GM23248 (cell line): Measurements from ENCODE around the gene AFDN. TPM values are rescaled to one million over a fixed set of nuclear protein-coding genes. Genes with fewer than 3 reads are reported as not detected.

Experiments
- DNase-seq: peaks from one replicate; pipeline ENCODE4 v3.0.0-alpha.2; 2015
- H2AFZ ChIP-seq: fragments of 200-600 bp; sonication (generic); 2 replicates; pipeline ENCODE4 v1.6.1; 2016; ENCODE audit warnings: antibody characterized with exemption
- H3F3A ChIP-seq: fragments of 200-600 bp; sonication (generic); 2 replicates; pipeline ENCODE4 v1.6.1; 2016; ENCODE audit warnings: mild to moderate bottlenecking, antibody characterized with exemption, mixed run types; ENCODE audit not compliant: insufficient read depth
- H3K27ac ChIP-seq: fragments of 200-600 bp; sonication (generic); 2 replicates; pipeline ENCODE4 v1.5.1; 2016; ENCODE audit warnings: mild to moderate bottlenecking
- H3K27me3 ChIP-seq: fragments of 200-600 bp; sonication (generic); replicated peaks from 2 replicates; pipeline ENCODE4 v1.6.1; 2016; ENCODE audit warnings: mild to moderate bottlenecking; ENCODE audit not compliant: insufficient read depth
- H3K36me3 ChIP-seq: fragments of 200-600 bp; sonication (generic); 2 replicates; pipeline ENCODE4 v1.6.1; 2016; ENCODE audit warnings: low read depth, mild to moderate bottlenecking
- H3K4me1 ChIP-seq: fragments of 200-600 bp; sonication (generic); 2 replicates; pipeline ENCODE4 v1.6.1; 2016; ENCODE audit warnings: mild to moderate bottlenecking; ENCODE audit not compliant: insufficient read depth
- H3K4me2 ChIP-seq: fragments of 200-600 bp; sonication (generic); one replicate; pipeline ENCODE4 v1.6.1; 2016; ENCODE audit warnings: mild to moderate bottlenecking; ENCODE audit not compliant: unreplicated experiment
- H3K4me3 ChIP-seq: fragments of 200-600 bp; sonication (generic); 2 replicates; pipeline ENCODE4 v1.5.1; 2016; ENCODE audit warnings: mild to moderate bottlenecking
- H3K79me2 ChIP-seq: fragments of 200-600 bp; sonication (generic); 2 replicates; pipeline ENCODE4 v1.6.1; 2016; ENCODE audit warnings: mild to moderate bottlenecking; ENCODE audit not compliant: insufficient read depth
- H3K9ac ChIP-seq: fragments of 200-600 bp; sonication (generic); 2 replicates; pipeline ENCODE4 v1.6.1; 2016; ENCODE audit warnings: mild to moderate bottlenecking
- H3K9me2 ChIP-seq: fragments of 200-600 bp; sonication (generic); 2 replicates; pipeline ENCODE4 v1.6.1; 2016; ENCODE audit warnings: mixed run types, mild to moderate bottlenecking, moderate library complexity; ENCODE audit not compliant: insufficient read depth
- H3K9me3 ChIP-seq: fragments of 200-600 bp; sonication (generic); one replicate; pipeline ENCODE4 v1.6.1; 2017; ENCODE audit warnings: low read depth
- H4K20me1 ChIP-seq: fragments of 200-600 bp; sonication (generic); 2 replicates; pipeline ENCODE4 v1.6.0; 2016; ENCODE audit not compliant: insufficient read depth
- EZH2 ChIP-seq: fragments of 200-600 bp; sonication (generic); IDR thresholded peaks from 2 replicates; pipeline ENCODE4 v1.6.1; 2018; ENCODE audit warnings: antibody characterized with exemption, mild to moderate bottlenecking; ENCODE audit not compliant: insufficient read depth, poor library complexity, severe bottlenecking
- EZH2phosphoT487 ChIP-seq: fragments of 200-600 bp; sonication (generic); IDR thresholded peaks from 2 replicates; pipeline ENCODE4 v1.6.1; 2018; ENCODE audit warnings: antibody characterized with exemption, moderate library complexity, mild to moderate bottlenecking, low read depth; ENCODE audit not compliant: insufficient read depth
- WGBS, 2 experiments: methylation state at CpG; one replicate each; pipeline ENCODE4 v1.1.6; 2015 to 2017; ENCODE audit warnings: low lambda C conversion rate in 2 of 2, low coverage in 1 of 2; ENCODE audit errors: missing lambda C conversion rate in 2 of 2; 5-methylcytosine and 5-hydroxymethylcytosine counted together
- in situ Hi-C: fragments of 300-500 bp; cut with MboI; formaldehyde crosslinking; loops from 2 replicates; pipeline ENCODE4 v1.15.0; 2020
- polyA plus RNA-seq: library from polyadenylated mRNA; unstranded; fragments of >200 nt; fragmentation: Nextera tagmentation; extraction: Ambion mirVana; gene quantifications from 2 replicates; pipeline ENCODE4 v1.2.1, GENCODE V29; 2016
- total RNA-seq: library from RNA; depleted of rRNA; stranded (reverse); fragments of >200 nt; shearing (Covaris generic); gene quantifications from 2 replicates; pipeline ENCODE4 v1.2.3, GENCODE V29; 2014

Gene AFDN
- total and polyA plus RNA-seq, 2 experiments from 2014 or later = 4.5 to 13.8 TPM

GRCh38 chr6:167856474-167856873 lies 29.8 kb downstream of the AFDN start:
- H3K27ac ChIP-seq = peak overlapping the region; percentile 89
- peaks cover 70% of the 10 kb centered on the region for H3K79me2 ChIP-seq
- H3K4me2 ChIP-seq = no peak overlapping the region
- no peaks in the 10 kb centered on the region for H3K9me3 ChIP-seq
- H2AFZ ChIP-seq = no peak overlapping the region
- no peaks in the 10 kb centered on the region for H3K27me3 ChIP-seq
- DNase-seq = no peak
- H3F3A ChIP-seq = peaks cover 36% of the 10 kb centered on the region
- TF ChIP-seq EZH2 (no peak), EZH2phosphoT487 (no peak)
- H3K9me2 ChIP-seq = peaks cover 6% of the 10 kb centered on the region; the same call in 1 of the 2 replicates
- no peak overlapping the region for H3K9ac ChIP-seq
- H3K4me1 ChIP-seq = peaks cover 40% of the 10 kb centered on the region
- 98 to 100% methylated on average over 1 of the region's 1 CpG for WGBS, 2 experiments
- in situ Hi-C loops = no loop called here
- H4K20me1 ChIP-seq = no peaks in the 10 kb centered on the region
- H3K36me3 ChIP-seq = no peaks in the 10 kb centered on the region
- H3K4me3 ChIP-seq = no peak overlapping the region

GRCh38 chr6:167856999-167857660 lies 30.4 kb downstream of the AFDN start:
- Histone ChIP-seq H3K4me1 (peaks cover 40% of the 10 kb centered on the region), H3K79me2 (peaks cover 70% of the 10 kb centered on the region), H3K9me3 (no peaks in the 10 kb centered on the region), H3K9ac (no peak overlapping the region), H3K36me3 (no peaks in the 10 kb centered on the region), H3K27me3 (no peaks in the 10 kb centered on the region), H4K20me1 (no peaks in the 10 kb centered on the region), H3F3A (peaks cover 36% of the 10 kb centered on the region), H2AFZ (no peak overlapping the region), H3K27ac (peak overlapping the region; percentile 89; the same call in 1 of the 2 replicates), H3K4me3 (no peak overlapping the region), H3K4me2 (peak overlapping the region; percentile 39), H3K9me2 (peaks cover 3% of the 10 kb centered on the region; the same call in 1 of the 2 replicates)
- DNase-seq = peak; percentile 36
- no peak for TF ChIP-seq EZH2phosphoT487
- TF ChIP-seq EZH2 = no peak
- in situ Hi-C loops = no loop called here
- 68 to 74% methylated on average over 5 of the region's 5 CpGs for WGBS, 2 experiments

- peak overlapping the region; percentile 21 for H3K27ac ChIP-seq
- H3K4me3 ChIP-seq = no peak overlapping the region
- H3K79me2 ChIP-seq = peaks cover 70% of the 10 kb centered on the region
- no peaks in the 10 kb centered on the region for H3K9me2 ChIP-seq
- H3K9me3 ChIP-seq = no peaks in the 10 kb centered on the region
- no peak overlapping the region for H2AFZ ChIP-seq
- H3K27me3 ChIP-seq = no peaks in the 10 kb centered on the region
- H3K4me1 ChIP-seq = peaks cover 40% of the 10 kb centered on the region
- no peak for TF ChIP-seq EZH2phosphoT487
- no peak for TF ChIP-seq EZH2
- peak overlapping the region; percentile 23 for H3K4me2 ChIP-seq
- H3F3A ChIP-seq = peaks cover 36% of the 10 kb centered on the region
- DNase-seq = peak; percentile 80
- in situ Hi-C loops = no loop called here
- H4K20me1 ChIP-seq = no peaks in the 10 kb centered on the region
- 6 to 11% methylated on average over 1 of the region's 1 CpG for WGBS, 2 experiments
- no peaks in the 10 kb centered on the region for H3K36me3 ChIP-seq
- H3K9ac ChIP-seq = no peak overlapping the region; the same call in 1 of the 2 replicates
These were observed 31.4 kb downstream of the AFDN start for GRCh38 chr6:167858086-167858591.

- Histone ChIP-seq H3K27me3 (no peaks in the 10 kb centered on the region), H3K27ac (no peak overlapping the region), H3K36me3 (no peaks in the 10 kb centered on the region), H3K4me3 (no peak overlapping the region), H2AFZ (no peak overlapping the region), H3F3A (peaks cover 36% of the 10 kb centered on the region), H3K9me2 (no peaks in the 10 kb centered on the region), H3K9ac (no peak overlapping the region), H3K79me2 (peaks cover 70% of the 10 kb centered on the region), H3K9me3 (no peaks in the 10 kb centered on the region), H3K4me1 (peaks cover 40% of the 10 kb centered on the region), H3K4me2 (peak overlapping the region; percentile 23), H4K20me1 (no peaks in the 10 kb centered on the region)
- WGBS, 2 experiments = 79 to 82% methylated on average over 7 of the region's 7 CpGs
- no peak for TF ChIP-seq EZH2
- TF ChIP-seq EZH2phosphoT487 = no peak
- no peak for DNase-seq
- in situ Hi-C loops = no loop called here
These were observed 32.3 kb downstream of the AFDN start for GRCh38 chr6:167858842-167859664.
